Naive thymus-derived CD8-positive, alpha-beta T cell (primary cell): ENCODE data around the gene FADS1. TPM values are rescaled to one million over a fixed set of nuclear protein-coding genes. Genes with fewer than 3 reads are reported as not detected.

ENCODE experiments used
- ATAC-seq, 2 donors: fragments of 150-1000 bp; cut with Tn5 transposase in 1 of 2; sonication (Bioruptor Pico), chemical (Tn5 transposase) in 1 of 2; 1 replicate in 1 of 2; 2 replicates in 1 of 2; pipeline ENCODE4 v1.10.0; 2021; ENCODE audit warnings: mild to moderate bottlenecking in 2 of 2, moderate library complexity in 2 of 2
- POLR2A ChIA-PET: fragments of 350-600 bp; sonication (Branson Sonifier 250); formaldehyde crosslinking; loops from one replicate; lab custom pipeline; 2021; ENCODE audit warnings: antibody characterized with exemption; lab: Charles Lee
- DNase-seq, 10 donors: peaks; one replicate each; pipeline versions ENCODE4 v3.0.0 to v3.0.0-alpha.2; 2020 to 2022
- H3K27ac Mint-ChIP-seq, 10 donors: one replicate each; pipeline ENCODE4 v1.8.0; 2020 to 2022; ENCODE audit warnings: mild to moderate bottlenecking in 10 of 10, mixed read lengths in 10 of 10, moderate library complexity in 4 of 10, inconsistent platforms in 1 of 10
- H3K27me3 Mint-ChIP-seq, 5 donors: one replicate each; pipeline ENCODE4 v1.8.0; 2021 to 2022; ENCODE audit warnings: mixed read lengths in 5 of 5
- H3K36me3 Mint-ChIP-seq, 3 donors: one replicate each; pipeline ENCODE4 v1.8.0; 2020 to 2022; ENCODE audit warnings: mixed read lengths in 3 of 3, mild to moderate bottlenecking in 2 of 3, inconsistent platforms in 1 of 3
- H3K4me1 Mint-ChIP-seq, 4 donors: one replicate each; pipeline ENCODE4 v1.8.0; 2021 to 2022; ENCODE audit warnings: mixed read lengths in 4 of 4
- H3K4me3 Mint-ChIP-seq, 10 donors: one replicate each; pipeline ENCODE4 v1.8.0; 2020 to 2022; ENCODE audit warnings: mild to moderate bottlenecking in 10 of 10, mixed read lengths in 10 of 10, moderate library complexity in 6 of 10, inconsistent platforms in 1 of 10
- H3K9me3 Mint-ChIP-seq, 9 donors: one replicate each; pipeline ENCODE4 v1.8.0; 2020 to 2022; ENCODE audit warnings: mixed read lengths in 9 of 9, mild to moderate bottlenecking in 3 of 9, inconsistent platforms in 1 of 9, moderate library complexity in 1 of 9
- polyA plus RNA-seq, 3 donors: library from polyadenylated mRNA; unstranded; fragments of 300-500 nt; fragmentation: Illumina TruSeq; gene quantifications; one replicate each; pipeline ENCODE4 v1.2.3, GENCODE V29; 2021
- total RNA-seq, 8 experiments: library from RNA in 2 of 8; stranded (reverse) in 2 of 8; gene quantifications; one replicate each; pipeline ENCODE4 v1.2.3 and lab custom pipeline; 2021 to 2026

FADS1 gene
- total and polyA plus RNA-seq, 5 experiments from 2014 or later = 0.55 to 4.7 (median 1.2) TPM; not detected in 1

GRCh38 chr11:61752925-61753521 lies 63.8 kb downstream of the FADS1 start:
- H3K9me3 Mint-ChIP-seq = no peaks in the 10 kb centered on the region
- peaks cover 13 to 30% (median 18%) of the 10 kb centered on the region in 4 donors for H3K4me1 Mint-ChIP-seq
- POLR2A ChIA-PET = no interaction called here
- peaks cover 11 to 43% (median 24%) of the 10 kb centered on the region in 5 donors for H3K27me3 Mint-ChIP-seq
- peak overlapping the region; percentile 65 to 84 (median 76) for H3K4me3 Mint-ChIP-seq
- no peaks in the 10 kb centered on the region for H3K36me3 Mint-ChIP-seq
- ATAC-seq = peak in 1 of 2 donors; percentile 35
- DNase-seq = no peak
- H3K27ac Mint-ChIP-seq = peak overlapping the region in 5 of 10 donors; percentile 2 to 66 (median 26)

- no peaks in the 10 kb centered on the region for H3K36me3 Mint-ChIP-seq
- ATAC-seq (peak; percentile 92 to 95), DNase-seq (peak in 9 of 10 donors; percentile 19 to 69 (median 57))
- POLR2A ChIA-PET = no interaction called here
- peak within 1 kb of the TSS; percentile 65 to 85 (median 82) for H3K4me3 Mint-ChIP-seq
- H3K27ac Mint-ChIP-seq = peak within 1 kb of the TSS in 5 of 10 donors; percentile 2 to 66 (median 26)
- no peaks in the 10 kb centered on the region for H3K9me3 Mint-ChIP-seq
- H3K27me3 Mint-ChIP-seq = peaks cover 11 to 44% (median 24%) of the 10 kb centered on the region in 5 donors
- H3K4me1 Mint-ChIP-seq = peaks cover 13 to 30% (median 18%) of the 10 kb centered on the region in 4 donors
These were observed 64.5 kb downstream of the FADS1 start, which contains the start of gene MYRF for GRCh38 chr11:61752117-61752924. Gene MYRF (plus strand): TSS chr11:61752636. CDS start chr11:61752745, 109 bp downstream.

GRCh38 chr11:61751384-61751783 lies 65.4 kb downstream of the FADS1 start:
- Mint-ChIP-seq H3K36me3 (no peaks in the 10 kb centered on the region), H3K27ac (peak overlapping the region in 2 of 10 donors; percentile 13 to 54)

DNA sequence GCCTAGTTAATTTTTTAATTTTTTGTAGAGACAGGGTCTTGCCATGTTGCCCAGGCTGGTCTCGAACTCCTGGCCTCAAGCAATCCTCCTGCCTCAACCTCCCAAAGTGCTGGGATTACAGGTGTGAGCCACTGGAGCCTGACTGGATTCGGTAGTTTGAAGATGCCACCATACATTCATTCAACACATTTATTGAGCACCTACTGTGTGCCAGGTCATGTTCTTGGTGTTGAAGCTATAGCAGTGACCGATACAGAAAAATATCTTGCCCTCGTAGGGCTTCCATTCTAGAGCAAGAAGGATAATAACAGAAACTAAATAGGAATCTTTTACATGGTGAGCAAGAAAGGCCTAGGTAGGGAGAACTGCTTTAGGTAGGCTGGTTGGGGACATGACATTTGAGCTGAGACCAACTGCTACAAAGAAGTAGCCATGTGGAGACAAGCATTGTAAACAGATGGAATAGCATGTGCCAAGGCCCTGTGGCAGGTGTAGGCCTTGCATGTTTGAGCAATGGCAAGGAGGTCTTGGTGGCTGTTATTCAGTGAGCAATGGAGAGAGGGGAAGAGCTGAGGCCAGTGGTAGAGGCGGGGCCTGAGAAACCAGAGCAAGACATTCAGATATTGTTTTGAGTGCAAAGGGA lies 66.1 kb downstream of the FADS1 start:
- peaks cover 11 to 44% (median 24%) of the 10 kb centered on the region in 5 donors for H3K27me3 Mint-ChIP-seq
- peaks cover 6 to 16% (median 11%) of the 10 kb centered on the region in 4 donors for H3K4me1 Mint-ChIP-seq
- H3K4me3 Mint-ChIP-seq = peak overlapping the region in 9 of 10 donors; percentile 26 to 83 (median 59)
- no peaks in the 10 kb centered on the region for H3K36me3 Mint-ChIP-seq
- H3K9me3 Mint-ChIP-seq = no peaks in the 10 kb centered on the region
- POLR2A ChIA-PET = no interaction called here
- no peak for DNase-seq
- no peak for ATAC-seq
- peak overlapping the region in 1 of 10 donors; percentile 13 for H3K27ac Mint-ChIP-seq

More at GRCh38 chr11:61751384-61751783, 65.4 kb downstream of the FADS1 start:
- ATAC-seq (no peak), DNase-seq (no peak)
- Mint-ChIP-seq H3K27me3 (peaks cover 11 to 44% (median 24%) of the 10 kb centered on the region in 5 donors), H3K4me1 (peaks cover 11 to 23% (median 14%) of the 10 kb centered on the region in 4 donors), H3K4me3 (peak overlapping the region; percentile 26 to 85 (median 72)), H3K9me3 (no peaks in the 10 kb centered on the region)
- POLR2A ChIA-PET = no interaction called here

Other genes with a start within 250 kb of the FADS1 start
- not detected for gene SYT7, start 235.9 kb downstream of the FADS1 start, total RNA-seq
- under 1 TPM in 1 of 3 donors, not detected in 2; 0.06 TPM for gene SYT7, start 235.9 kb downstream of the FADS1 start, polyA plus RNA-seq
- gene DAGLA, start 136.6 kb downstream of the FADS1 start, total RNA-seq = under 1 TPM; 0.08 to 0.13 TPM
- gene DAGLA, start 136.6 kb downstream of the FADS1 start, polyA plus RNA-seq = not detected
- gene MYRF, start 64.4 kb downstream of the FADS1 start, total RNA-seq = under 1 TPM; 0.47 to 0.68 TPM
- gene MYRF, start 64.4 kb downstream of the FADS1 start, polyA plus RNA-seq = under 1 TPM in 2 of 3 donors, not detected in 1; 0.26 to 0.52 TPM
- 10 to 100 TPM; 84.4 to 87.7 TPM for gene TMEM258, start 24.4 kb downstream of the FADS1 start, total RNA-seq
- 100 to 1,000 TPM; 205 to 256 (median 225) TPM for gene TMEM258, start 24.4 kb downstream of the FADS1 start, polyA plus RNA-seq
- gene FEN1, start 24.1 kb downstream of the FADS1 start, total RNA-seq = 1 to 10 TPM; 8.3 to 8.6 TPM
- 10 to 100 TPM in 2 of 3 donors, 1 to 10 TPM in 1; 10.0 to 13.1 (median 10.2) TPM for gene FEN1, start 24.1 kb downstream of the FADS1 start, polyA plus RNA-seq
- gene FADS2, start 11.3 kb upstream of the FADS1 start, total RNA-seq = not detected
- 1 to 10 TPM in 2 of 3 donors, under 1 TPM in 1; 0.06 to 9.6 (median 4.2) TPM for gene FADS2, start 11.3 kb upstream of the FADS1 start, polyA plus RNA-seq
- 1 to 10 TPM; 5.1 to 5.7 TPM for gene FADS3, start 74.5 kb upstream of the FADS1 start, total RNA-seq
- 1 to 10 TPM in 2 of 3 donors, under 1 TPM in 1; 0.33 to 1.5 (median 1.2) TPM for gene FADS3, start 74.5 kb upstream of the FADS1 start, polyA plus RNA-seq
- under 1 TPM; 0.23 to 0.82 TPM for gene RAB3IL1, start 100.6 kb upstream of the FADS1 start, total RNA-seq
- not detected for gene RAB3IL1, start 100.6 kb upstream of the FADS1 start, polyA plus RNA-seq
- under 1 TPM in 1 of 2 experiments, not detected in 1; 0.08 TPM for gene BEST1, start 133.3 kb upstream of the FADS1 start, total RNA-seq
- 1 to 10 TPM in 1 of 3 donors, under 1 TPM in 2; 0.43 to 1.0 (median 0.66) TPM for gene BEST1, start 133.3 kb upstream of the FADS1 start, polyA plus RNA-seq
- 100 to 1,000 TPM; 571 to 598 TPM for gene FTH1, start 150.6 kb upstream of the FADS1 start, total RNA-seq
- 1,000 to 10,000 TPM; 1,933 to 2,491 (median 2,221) TPM for gene FTH1, start 150.6 kb upstream of the FADS1 start, polyA plus RNA-seq